ENCODE results near the gene SVEP1.

DNA sequence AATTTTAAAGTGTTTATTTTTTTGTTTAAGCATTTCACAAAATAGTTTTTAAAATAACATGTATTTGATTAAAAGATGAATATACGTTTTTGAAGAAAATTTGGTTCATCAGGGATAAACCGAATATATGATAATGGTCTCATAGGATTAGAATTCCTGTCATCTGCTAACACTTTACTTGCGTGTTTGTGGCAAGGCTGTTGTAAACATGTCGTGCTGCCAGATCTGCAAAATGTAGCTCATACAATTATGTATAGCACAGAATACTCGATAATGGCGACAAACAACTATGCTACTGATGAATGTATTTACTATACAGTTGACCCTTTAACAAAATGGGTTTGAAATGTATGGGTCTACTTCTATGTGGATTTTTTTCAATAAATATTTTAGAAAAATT is 234.7 kb downstream of the SVEP1 start:
- TF ChIP-seq SUZ12 (IDR thresholded peaks at IDR 0.05): no peak
- TF ChIP-seq ELF4 (IDR thresholded peaks at IDR 0.05): no peak
- no peak for TF ChIP-seq FOXM1 (IDR thresholded peaks at IDR 0.05; ENCODE audit: borderline replicate concordance)
- TF ChIP-seq BHLHE40 (IDR thresholded peaks at IDR 0.05; ENCODE audit: borderline replicate concordance): no peak
- TF ChIP-seq HDGF (IDR thresholded peaks at IDR 0.05; ENCODE audit: borderline replicate concordance): no peak
- no peak for TF ChIP-seq SP1 (IDR thresholded peaks at IDR 0.05)

Measured in HEK293T (cell line).